H1 (cell line): Measurements from ENCODE around the gene EGR2. TPM values are rescaled to one million over a fixed set of nuclear protein-coding genes. Genes with fewer than 3 reads are reported as not detected.

Experiments
- CTCF ChIA-PET: fragments of 300-600 bp; sonication (Branson Sonifier 250); formaldehyde crosslinking; loops from one replicate; lab custom pipeline; 2021; ENCODE audit not compliant: partially characterized antibody; lab: Charles Lee
- POLR2A ChIA-PET: fragments of 300-600 bp; sonication (Branson Sonifier 250); formaldehyde crosslinking; loops from one replicate; lab custom pipeline; 2021; ENCODE audit warnings: inconsistent platforms; ENCODE audit not compliant: partially characterized antibody; lab: Charles Lee
- DNase-seq, 2 experiments: peaks; one replicate each; pipeline versions ENCODE4 v3.0.0 to v3.0.0-alpha.2; 2010 to 2022; ENCODE audit warnings: low spot score in 2 of 2, low read depth in 1 of 2, mixed read lengths in 1 of 2
- FAIRE-seq: peaks from 2 replicates; lab custom pipeline; 2011; peaks lifted over from hg19 to GRCh38; lab: Jason Lieb, UNC
- H2AFZ ChIP-seq: 2 replicates; pipeline ENCODE4 v1.8.1; 2012; ENCODE audit warnings: low read length, inconsistent platforms
- H2AK5ac ChIP-seq: 2 replicates; pipeline ENCODE4 v1.6.1; 2013; ENCODE audit warnings: low read depth, low read length
- H2BK120ac ChIP-seq: replicated peaks from 2 replicates; pipeline ENCODE3; 2013; ENCODE audit warnings: low read depth, low read length, inconsistent platforms
- H2BK12ac ChIP-seq: 2 replicates; pipeline ENCODE4 v1.6.1; 2013; ENCODE audit warnings: low read depth, low read length
- H2BK15ac ChIP-seq: 2 replicates; pipeline ENCODE4 v1.6.1; 2013; ENCODE audit warnings: low read length
- H2BK20ac ChIP-seq: 2 replicates; pipeline ENCODE4 v1.6.1; 2013; ENCODE audit warnings: low read length
- H2BK5ac ChIP-seq: 2 replicates; pipeline ENCODE4 v1.6.1; 2013; ENCODE audit warnings: low read depth, low read length
- H3K14ac ChIP-seq: 2 replicates; pipeline ENCODE4 v1.6.1; 2013; ENCODE audit warnings: inconsistent platforms; ENCODE audit not compliant: insufficient read length
- H3K18ac ChIP-seq: 2 replicates; pipeline ENCODE4 v1.6.1; 2013; ENCODE audit warnings: low read length; ENCODE audit errors: extremely low read depth
- H3K23ac ChIP-seq: 2 replicates; pipeline ENCODE4 v1.6.1; 2013; ENCODE audit warnings: inconsistent platforms; ENCODE audit not compliant: insufficient read length
- H3K23me2 ChIP-seq: 2 replicates; pipeline ENCODE4 v1.6.1; 2013; ENCODE audit warnings: low read depth, low read length
- H3K27ac ChIP-seq: 2 replicates; pipeline ENCODE4 v1.6.1; 2011; ENCODE audit warnings: low read depth, low read length, inconsistent platforms
- H3K27me3 ChIP-seq, 4 experiments: replicated peaks in 1 of 4; 1 replicate in 1 of 4; 2 replicates in 3 of 4; pipeline versions ENCODE4 v1.6.1 to v1.8.1; 2011 to 2013; ENCODE audit warnings: low read length in 3 of 4, mild to moderate bottlenecking in 3 of 4, inconsistent platforms in 2 of 4, mixed read lengths in 2 of 4, moderate library complexity in 1 of 4; ENCODE audit not compliant: control insufficient read depth in 3 of 4, insufficient read depth in 3 of 4; ENCODE audit errors: extremely low read depth in 1 of 4
- H3K36me3 ChIP-seq, 4 experiments: 2 replicates each; pipeline versions ENCODE4 v1.6.1 to v1.8.1; 2011 to 2013; ENCODE audit warnings: mild to moderate bottlenecking in 4 of 4, low read length in 3 of 4, moderate library complexity in 2 of 4, control low read depth in 1 of 4, inconsistent platforms in 1 of 4; ENCODE audit not compliant: insufficient read depth in 4 of 4, control insufficient read depth in 2 of 4
- H3K4ac ChIP-seq: replicated peaks from 2 replicates; pipeline ENCODE3; 2013; ENCODE audit warnings: low read length, low read depth, mixed read lengths, inconsistent platforms; ENCODE audit not compliant: insufficient read length
- H3K4me1 ChIP-seq, 4 experiments: replicated peaks in 1 of 4; 1 replicate in 1 of 4; 2 replicates in 3 of 4; pipeline versions ENCODE4 v1.6.1 to v1.8.1; 2011 to 2013; ENCODE audit warnings: low read length in 3 of 4, inconsistent platforms in 2 of 4, mixed read lengths in 1 of 4; ENCODE audit not compliant: insufficient read depth in 4 of 4, control insufficient read depth in 3 of 4
- H3K4me2 ChIP-seq, 2 experiments: 2 replicates each; pipeline versions ENCODE4 v1.6.1 to v1.8.1; 2011 to 2013; ENCODE audit warnings: low read depth in 2 of 2, low read length in 2 of 2, control low read depth in 1 of 2, inconsistent platforms in 1 of 2, mild to moderate bottlenecking in 1 of 2; ENCODE audit not compliant: insufficient read depth in 1 of 2
- H3K4me3 ChIP-seq, 4 experiments: fragments of 200-600, 300-600 bp in 1 of 4; sonication (generic), shearing (Covaris generic), sonication (Bioruptor Twin) in 1 of 4; 2 replicates each; pipeline versions ENCODE4 v1.5.1 to v1.8.1; 2011 to 2016; ENCODE audit warnings: low read length in 4 of 4, low read depth in 3 of 4, control low read depth in 2 of 4, inconsistent platforms in 2 of 4, mild to moderate bottlenecking in 2 of 4, mixed read lengths in 1 of 4, moderate library complexity in 1 of 4; ENCODE audit not compliant: insufficient read depth in 2 of 4; ENCODE audit errors: extremely low read depth in 1 of 4
- H3K56ac ChIP-seq: replicated peaks from 2 replicates; pipeline ENCODE3; 2013; ENCODE audit warnings: low read depth, mild to moderate bottlenecking, mixed read lengths, low read length, inconsistent platforms; ENCODE audit not compliant: insufficient read length
- H3K79me1 ChIP-seq: 2 replicates; pipeline ENCODE4 v1.6.1; 2013; ENCODE audit warnings: low read depth, low read length, control low read depth
- H3K79me2 ChIP-seq, 2 experiments: 2 replicates each; pipeline versions ENCODE4 v1.6.1 to v1.8.1; 2012 to 2013; ENCODE audit warnings: low read length in 2 of 2, mild to moderate bottlenecking in 2 of 2, inconsistent platforms in 1 of 2; ENCODE audit not compliant: insufficient read depth in 2 of 2, control insufficient read depth in 1 of 2
- H3K9ac ChIP-seq, 4 experiments: replicated peaks in 1 of 4; 1 replicate in 1 of 4; 2 replicates in 3 of 4; pipeline versions ENCODE4 v1.6.1 to v1.8.1; 2011 to 2013; ENCODE audit warnings: low read depth in 3 of 4, low read length in 3 of 4, control low read depth in 2 of 4, mild to moderate bottlenecking in 2 of 4, moderate library complexity in 2 of 4, inconsistent platforms in 1 of 4; ENCODE audit errors: extremely low read depth in 1 of 4
- H3K9me3 ChIP-seq, 2 experiments: 2 replicates each; pipeline versions ENCODE4 v1.6.1 to v1.8.1; 2012 to 2013; ENCODE audit warnings: mild to moderate bottlenecking in 2 of 2, moderate library complexity in 2 of 2, control low read depth in 1 of 2, inconsistent platforms in 1 of 2, low read depth in 1 of 2, low read length in 1 of 2, mixed read lengths in 1 of 2; ENCODE audit not compliant: insufficient read depth in 2 of 2
- H4K20me1 ChIP-seq, 2 experiments: replicated peaks in 1 of 2; 2 replicates each; pipeline versions ENCODE3 to v1.8.1; 2011 to 2013; ENCODE audit warnings: inconsistent platforms in 2 of 2, low read length in 2 of 2, mild to moderate bottlenecking in 1 of 2; ENCODE audit not compliant: insufficient read depth in 2 of 2, control insufficient read depth in 1 of 2
- H4K5ac ChIP-seq: 2 replicates; pipeline ENCODE4 v1.6.1; 2013; ENCODE audit warnings: low read length, low read depth, mixed read lengths, inconsistent platforms; ENCODE audit not compliant: insufficient read length
- H4K8ac ChIP-seq: 2 replicates; pipeline ENCODE4 v1.8.0; 2013; ENCODE audit warnings: mild to moderate bottlenecking, moderate library complexity, low read length, inconsistent platforms; ENCODE audit not compliant: insufficient read depth; ENCODE audit errors: extremely low read depth
- H4K91ac ChIP-seq: replicated peaks from 2 replicates; pipeline ENCODE3; 2013; ENCODE audit warnings: low read length, mixed read lengths, inconsistent platforms; ENCODE audit not compliant: insufficient read length
- BRCA1 ChIP-seq: IDR thresholded peaks from 2 replicates; pipeline ENCODE4 v1.6.1; 2012; ENCODE audit warnings: low read depth, low read length, improper control_type of control experiment
- HDAC2 ChIP-seq, 2 experiments: fragments of 300-600 bp in 1 of 2; sonication (generic) in 1 of 2; IDR thresholded peaks; 2 replicates each; pipeline ENCODE4 v1.6.1; 2011 to 2012; ENCODE audit warnings: low read depth in 2 of 2, low read length in 2 of 2, mild to moderate bottlenecking in 2 of 2, moderate library complexity in 2 of 2, borderline replicate concordance in 1 of 2, inconsistent platforms in 1 of 2
- MAFK ChIP-seq: IDR thresholded peaks from 2 replicates; pipeline ENCODE4 v1.6.1; 2012; ENCODE audit warnings: low read depth, mild to moderate bottlenecking, improper control_type of control experiment, low read length
- POU5F1 ChIP-seq: IDR thresholded peaks from 2 replicates; pipeline ENCODE4 v1.6.1; 2011; ENCODE audit warnings: low read depth, mild to moderate bottlenecking, low read length, moderate library complexity
- SIRT6 ChIP-seq: IDR thresholded peaks from one replicate; pipeline ENCODE4 v1.7.1; 2012; ENCODE audit warnings: low read length, inconsistent platforms
- SP1 ChIP-seq: IDR thresholded peaks from 2 replicates; pipeline ENCODE4 v1.6.1; 2011; ENCODE audit warnings: low read depth, low read length
- SP2 ChIP-seq: IDR thresholded peaks from 2 replicates; pipeline ENCODE4 v1.6.1; 2012; ENCODE audit warnings: mild to moderate bottlenecking, low read length, inconsistent platforms
- SUZ12 ChIP-seq: fragments of 200-600 bp; sonication (generic); IDR thresholded peaks from 2 replicates; pipeline ENCODE4 v1.6.1; 2012; ENCODE audit warnings: mild to moderate bottlenecking, inconsistent platforms, low read length, moderate library complexity, mixed read lengths
- TAF7 ChIP-seq: optimal IDR thresholded peaks from 2 replicates; pipeline ENCODE3; 2011; ENCODE audit warnings: low read depth, mild to moderate bottlenecking, inconsistent platforms, low read length, moderate library complexity, borderline replicate concordance
- TBP ChIP-seq: IDR thresholded peaks from 2 replicates; pipeline ENCODE4 v1.6.1; 2011; ENCODE audit warnings: low read depth, low read length, improper control_type of control experiment
- TEAD4 ChIP-seq: IDR thresholded peaks from 2 replicates; pipeline ENCODE4 v1.6.1; 2012; ENCODE audit warnings: low read depth, low read length, inconsistent platforms, mixed read lengths
- ZNF274 ChIP-seq: IDR thresholded peaks from 2 replicates; pipeline ENCODE4 v1.7.0; 2012; ENCODE audit warnings: low read length, borderline replicate concordance; ENCODE audit errors: extremely low read depth
- WGBS, 2 experiments: shearing (Covaris generic) in 1 of 2; methylation state at CpG; one replicate each; pipeline versions ENCODE4 v1.1.6 to v1.1.7; 2013 to 2015; ENCODE audit warnings: low lambda C conversion rate in 2 of 2, mixed read lengths in 2 of 2, inconsistent platforms in 1 of 2, low coverage in 1 of 2, missing lambda C conversion rate in 1 of 2; ENCODE audit not compliant: insufficient replicate concordance in 2 of 2, insufficient coverage in 1 of 2, insufficient read length in 1 of 2; ENCODE audit errors: extremely low coverage in 1 of 2, missing lambda C conversion rate in 1 of 2; 5-methylcytosine and 5-hydroxymethylcytosine counted together
- polyA plus RNA-seq, 7 experiments: library from polyadenylated mRNA; depleted of rRNA in 3 of 7; stranded (reverse) in 5 of 7; unstranded in 2 of 7; fragments of >200 nt in 5 of 7; fragments of 200-250 nt in 2 of 7; gene quantifications; 1 replicate in 5 of 7; 2 replicates in 1 of 7; 4 replicates in 1 of 7; pipeline versions ENCODE4 v1.2.1 to v1.2.3, GENCODE V29; 2011 to 2013; ENCODE audit warnings: missing spikeins in 2 of 7, mixed read lengths in 2 of 7
- total RNA-seq: library from RNA; stranded (reverse); fragmentation: NEBNext Ultra II Directional; extraction: Animal tissue kit (Norgen Biotek cat#: 25700); gene quantifications from 2 replicates; pipeline ENCODE4 v1.2.1, GENCODE V29; 2021

EGR2 gene
- total and polyA plus RNA-seq, 2 of the 8 experiments (the other 6 are each of a cell fraction or from before 2014, with no cell fraction given): 1.3 to 2.1 TPM

- Histone ChIP-seq H3K4me2 (no peak overlapping the region), H3K4ac (no peak overlapping the region), H3K79me1 (no peaks in the 10 kb centered on the region), H2BK15ac (no peak overlapping the region), H4K91ac (no peak overlapping the region), H2BK20ac (no peak overlapping the region), H3K27me3 (peaks cover 13 to 40% (median 35%) of the 10 kb centered on the region in 4 experiments), H3K56ac (no peak overlapping the region), H2AFZ (no peak overlapping the region), H3K9me3 (no peaks in the 10 kb centered on the region), H3K23me2 (peaks cover 26% of the 10 kb centered on the region), H4K20me1 (peaks cover 0 to 13% of the 10 kb centered on the region in 2 experiments), H3K9ac (no peak overlapping the region), H3K23ac (no peak overlapping the region), H2BK5ac (no peak overlapping the region), H3K18ac (no peak overlapping the region; the same call in 1 of the 2 replicates), H3K36me3 (no peaks in the 10 kb centered on the region), H3K14ac (no peak overlapping the region), H3K4me3 (no peak overlapping the region), H2BK120ac (no peak overlapping the region), H3K4me1 (peaks cover 0 to 7% (median 2%) of the 10 kb centered on the region in 4 experiments; a peak in 4 of 7 replicates), H3K27ac (no peak overlapping the region), H2BK12ac (0 out of 2 replicates have a peak overlapping the region, but pooled peaks have one; percentile 9), H3K79me2 (peaks cover 0 to 8% of the 10 kb centered on the region in 2 experiments; a peak in 2 of 4 replicates), H4K8ac (no peak overlapping the region; the same call in 1 of the 2 replicates), H4K5ac (no peak overlapping the region), H2AK5ac (0 out of 2 replicates have a peak overlapping the region, but pooled peaks have one; percentile 39)
- WGBS, 2 experiments: 93% methylated on average over 11 of the region's 13 CpGs; no CpG with 5 or more reads in 1 of the 2 experiments
- ChIA-PET POLR2A (interaction anchor here (0.6 to 7.7 kb wide), 3 partner anchors 8 to 132 kb away, joined by 3 to 99 read pairs (median 7); partner anchors contain the start of gene ADO), CTCF (interaction anchor here (1.0 kb wide), 1 partner anchor 219 kb away, joined by 4 read pairs; no protein-coding TSS in a partner anchor)
- no peak for FAIRE-seq
- no peak for DNase-seq
- no peak for TF ChIP-seq ZNF274
- no peak for TF ChIP-seq MAFK
- TF ChIP-seq POU5F1: no peak
- no peak for TF ChIP-seq TBP
- no peak for TF ChIP-seq SIRT6
- no peak for TF ChIP-seq SP2
- no peak for TF ChIP-seq SP1
- TF ChIP-seq TAF7: no peak
- TF ChIP-seq TEAD4: no peak
- TF ChIP-seq BRCA1: no peak
- TF ChIP-seq SUZ12: no peak
- no peak for TF ChIP-seq HDAC2 (IDR thresholded peaks at IDR 0.05; ENCODE audit: borderline replicate concordance in 1 of 2, low read depth in 2 of 2, low read length in 2 of 2)
These were observed 3.3 kb downstream of the EGR2 start for GRCh38 chr10:62812672-62813439.
